ENCODE results near the gene NSUN6. TPM values are rescaled to one million over a fixed set of nuclear protein-coding genes. Genes with fewer than 3 reads are reported as not detected.
"Not testable (repeated sequence)": the region's sequence is repeated elsewhere in the genome, so short reads cannot be mapped to it uniquely, and the experiment has no call there.

The NSUN6 gene
- total and polyA plus RNA-seq, 3 donors from 2014 or later, result 34.7 to 73.0 (median 50.2) TPM

DNA sequence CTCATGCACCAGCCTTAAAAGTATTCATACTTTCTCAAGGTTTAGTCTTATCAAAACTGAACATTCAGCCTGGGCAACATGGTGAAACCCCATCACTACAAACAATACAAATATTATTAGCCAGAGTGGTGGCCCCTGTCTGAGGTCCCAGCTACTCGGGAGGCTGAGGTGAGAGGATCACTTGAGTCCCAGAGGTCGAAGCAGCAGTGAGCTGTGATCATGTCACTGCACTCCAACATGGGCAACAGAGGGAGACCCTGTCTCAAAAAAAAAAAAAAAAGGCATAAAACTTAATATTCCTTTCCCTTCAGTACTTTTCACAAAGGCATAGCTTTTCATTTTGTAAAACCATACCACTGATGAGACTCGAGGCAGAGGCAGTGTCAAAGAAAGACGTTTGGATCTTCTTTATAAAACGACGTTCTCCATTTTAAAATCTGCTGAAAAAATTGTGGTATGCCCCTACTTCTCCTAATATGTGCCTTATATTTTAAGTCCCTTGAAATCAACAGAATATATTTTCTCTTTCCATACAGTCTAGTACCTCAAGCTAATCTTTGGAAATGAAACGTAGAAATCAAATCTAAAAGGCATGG is 1.9 kb downstream of the NSUN6 start:
- no peak overlapping the region for H3K27ac ChIP-seq
- H3K27me3 ChIP-seq, result no peaks in the 10 kb centered on the region
- no peak for DNase-seq
- H3K4me1 ChIP-seq, result peaks cover 9% of the 10 kb centered on the region
- TF ChIP-seq, protein P1, sequence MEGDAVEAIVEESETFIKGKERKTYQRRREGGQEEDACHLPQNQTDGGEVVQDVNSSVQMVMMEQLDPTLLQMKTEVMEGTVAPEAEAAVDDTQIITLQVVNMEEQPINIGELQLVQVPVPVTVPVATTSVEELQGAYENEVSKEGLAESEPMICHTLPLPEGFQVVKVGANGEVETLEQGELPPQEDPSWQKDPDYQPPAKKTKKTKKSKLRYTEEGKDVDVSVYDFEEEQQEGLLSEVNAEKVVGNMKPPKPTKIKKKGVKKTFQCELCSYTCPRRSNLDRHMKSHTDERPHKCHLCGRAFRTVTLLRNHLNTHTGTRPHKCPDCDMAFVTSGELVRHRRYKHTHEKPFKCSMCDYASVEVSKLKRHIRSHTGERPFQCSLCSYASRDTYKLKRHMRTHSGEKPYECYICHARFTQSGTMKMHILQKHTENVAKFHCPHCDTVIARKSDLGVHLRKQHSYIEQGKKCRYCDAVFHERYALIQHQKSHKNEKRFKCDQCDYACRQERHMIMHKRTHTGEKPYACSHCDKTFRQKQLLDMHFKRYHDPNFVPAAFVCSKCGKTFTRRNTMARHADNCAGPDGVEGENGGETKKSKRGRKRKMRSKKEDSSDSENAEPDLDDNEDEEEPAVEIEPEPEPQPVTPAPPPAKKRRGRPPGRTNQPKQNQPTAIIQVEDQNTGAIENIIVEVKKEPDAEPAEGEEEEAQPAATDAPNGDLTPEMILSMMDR (IDR thresholded peaks at IDR 0.05), result no peak
- TF ChIP-seq POLR2A (IDR thresholded peaks at IDR 0.05), result no peak
- intact Hi-C loops (cut with DNase I; ENCODE audit: low total_unique reads), result no loop called here
- H3K36me3 ChIP-seq (ENCODE audit: low read depth, missing control alignments), result no peaks in the 10 kb centered on the region
- H3K4me3 ChIP-seq, result no peak overlapping the region
- 66 to 72% methylated on average over 7 of the region's 7 CpGs for WGBS, 2 donors
- no peaks in the 10 kb centered on the region for H3K9me3 ChIP-seq

DNA sequence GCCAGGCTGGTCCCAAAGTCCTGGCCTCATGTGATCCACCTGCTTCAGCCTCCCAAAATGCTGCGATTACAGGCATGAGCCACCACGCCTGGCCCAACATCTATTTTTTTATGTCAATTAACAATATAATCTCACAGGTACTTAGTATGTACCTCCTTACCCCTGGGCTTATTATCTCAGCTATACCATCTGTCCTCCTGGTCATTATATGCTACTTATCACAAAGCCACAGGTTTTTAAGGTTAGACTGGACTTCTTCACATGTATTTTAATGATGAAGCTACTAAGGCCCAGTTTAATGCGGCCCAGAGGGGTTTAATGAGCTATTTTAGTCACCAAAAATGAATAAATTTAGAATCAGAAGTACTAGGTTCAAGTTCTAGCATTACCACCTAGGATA is 3.4 kb downstream of the NSUN6 start:
- DNase-seq, result no peak
- Histone ChIP-seq H3K4me1 (peaks cover 9% of the 10 kb centered on the region), H3K36me3 (ENCODE audit: low read depth, missing control alignments) (no peaks in the 10 kb centered on the region), H3K27ac (no peak overlapping the region), H3K4me3 (no peak overlapping the region), H3K9me3 (no peaks in the 10 kb centered on the region), H3K27me3 (no peaks in the 10 kb centered on the region)
- intact Hi-C loops (cut with DNase I; ENCODE audit: low total_unique reads), result no loop called here
- TF ChIP-seq, protein P1 (IDR thresholded peaks at IDR 0.05), result no peak
- TF ChIP-seq POLR2A (IDR thresholded peaks at IDR 0.05), result no peak
- 92 to 96% methylated on average over 3 of the region's 3 CpGs for WGBS, 2 donors

DNA sequence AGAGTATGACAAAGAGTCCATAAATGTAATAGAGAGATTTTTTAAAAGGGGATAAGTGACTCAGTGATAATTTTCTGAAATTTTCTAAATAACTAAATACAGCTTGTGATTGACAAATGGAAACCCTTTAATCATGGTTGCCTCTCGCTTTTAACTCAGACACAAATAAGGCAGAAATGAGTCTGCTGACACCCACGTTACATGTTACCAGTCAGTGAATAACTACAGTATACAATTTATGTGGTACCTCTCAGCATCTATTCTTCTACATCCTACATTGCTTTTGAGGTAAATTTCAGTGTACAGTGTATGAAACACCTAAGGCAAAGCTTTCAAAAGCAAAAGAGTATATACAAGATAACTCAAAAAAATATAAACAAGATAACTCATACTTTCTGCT is 4.2 kb downstream of the NSUN6 start:
- Histone ChIP-seq H3K27ac (no peak overlapping the region), H3K27me3 (no peaks in the 10 kb centered on the region), H3K4me1 (peaks cover 9% of the 10 kb centered on the region), H3K9me3 (no peaks in the 10 kb centered on the region), H3K4me3 (no peak overlapping the region), H3K36me3 (ENCODE audit: low read depth, missing control alignments) (no peaks in the 10 kb centered on the region)
- no peak for TF ChIP-seq POLR2A (IDR thresholded peaks at IDR 0.05)
- TF ChIP-seq, protein P1 (IDR thresholded peaks at IDR 0.05), result no peak
- 87 to 93% methylated on average over 2 of the region's 2 CpGs for WGBS, 2 donors
- intact Hi-C loops (cut with DNase I; ENCODE audit: low total_unique reads), result no loop called here
- no peak for DNase-seq

DNA sequence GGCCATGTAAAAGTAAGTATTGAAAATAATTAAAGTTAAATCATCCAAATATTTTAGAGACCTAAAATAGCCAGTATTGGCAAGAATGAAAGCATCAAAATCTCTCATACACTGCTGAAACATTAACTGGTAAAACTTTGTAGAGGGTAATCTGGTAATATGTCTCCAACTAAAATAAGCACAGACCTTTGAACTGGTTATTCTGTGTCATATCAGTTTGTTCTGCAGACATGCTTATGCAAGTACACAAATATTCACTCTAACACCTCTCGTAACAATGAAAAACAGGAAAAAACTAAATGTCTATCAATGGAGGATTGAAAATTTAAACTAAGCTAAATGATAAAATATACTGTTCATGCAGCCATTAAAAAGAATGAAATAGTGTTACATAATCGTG is 11.7 kb downstream of the NSUN6 start:
- H3K36me3 ChIP-seq (ENCODE audit: low read depth, missing control alignments); H3K4me3 ChIP-seq; DNase-seq; H3K27me3 ChIP-seq; intact Hi-C loops (cut with DNase I; ENCODE audit: low total_unique reads); H3K9me3 ChIP-seq; H3K27ac ChIP-seq; H3K4me1 ChIP-seq: not testable (repeated sequence)
- 86 to 94% methylated on average over 2 of the region's 2 CpGs for WGBS, 2 donors

DNA sequence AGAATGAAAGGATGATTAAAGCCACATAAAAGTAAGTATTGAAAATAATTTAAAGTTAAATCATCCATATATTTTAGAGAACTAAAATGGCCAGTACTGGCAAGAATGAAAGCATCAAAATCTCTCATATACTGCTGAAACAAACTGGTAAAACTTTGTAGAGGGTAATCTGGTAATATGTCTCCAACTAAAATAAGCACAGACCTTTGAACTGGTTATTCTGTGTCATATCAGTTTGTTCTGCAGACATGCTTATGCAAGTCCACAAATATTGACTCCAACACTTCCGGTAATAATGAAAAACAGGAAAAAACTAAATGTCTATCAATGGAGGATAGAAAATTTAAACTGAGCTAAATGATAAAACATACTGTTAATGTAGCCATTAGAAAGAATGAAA is 14.0 kb downstream of the NSUN6 start:
- WGBS, 2 donors, result 89 to 92% methylated on average over 1 of the region's 1 CpG
- H3K4me1 ChIP-seq; H3K4me3 ChIP-seq; H3K27me3 ChIP-seq; H3K36me3 ChIP-seq (ENCODE audit: low read depth, missing control alignments); H3K9me3 ChIP-seq; DNase-seq; intact Hi-C loops (cut with DNase I; ENCODE audit: low total_unique reads); H3K27ac ChIP-seq: not testable (repeated sequence)

DNA sequence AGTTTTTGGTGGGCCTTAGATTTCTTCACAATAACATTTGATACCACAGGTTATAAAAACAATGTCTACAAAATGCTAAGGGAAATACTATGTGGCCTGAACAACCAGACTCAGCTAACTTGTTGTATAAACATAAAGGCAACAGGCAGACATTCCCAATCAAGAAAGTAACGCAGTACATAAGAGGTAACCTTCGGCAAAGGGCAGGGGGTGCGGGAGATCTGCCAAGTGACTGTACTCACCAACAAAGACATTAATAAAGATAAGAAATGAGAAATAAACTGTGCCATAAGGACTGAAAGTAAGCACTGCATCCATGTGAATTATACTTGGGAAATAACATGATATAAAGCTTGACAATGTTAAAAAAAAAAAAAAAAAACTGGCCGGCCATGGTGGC is 15.4 kb downstream of the NSUN6 start:
- Histone ChIP-seq H3K27ac (no peak overlapping the region), H3K27me3 (no peaks in the 10 kb centered on the region), H3K4me1 (no peaks in the 10 kb centered on the region), H3K4me3 (no peak overlapping the region), H3K36me3 (ENCODE audit: low read depth, missing control alignments) (no peaks in the 10 kb centered on the region), H3K9me3 (no peaks in the 10 kb centered on the region)
- no peak for TF ChIP-seq POLR2A (IDR thresholded peaks at IDR 0.05)
- TF ChIP-seq, protein P1 (IDR thresholded peaks at IDR 0.05), result no peak
- WGBS, 2 donors, result 89 to 92% methylated on average over 4 of the region's 4 CpGs
- no peak for DNase-seq
- intact Hi-C loops (cut with DNase I; ENCODE audit: low total_unique reads), result no loop called here

DNA sequence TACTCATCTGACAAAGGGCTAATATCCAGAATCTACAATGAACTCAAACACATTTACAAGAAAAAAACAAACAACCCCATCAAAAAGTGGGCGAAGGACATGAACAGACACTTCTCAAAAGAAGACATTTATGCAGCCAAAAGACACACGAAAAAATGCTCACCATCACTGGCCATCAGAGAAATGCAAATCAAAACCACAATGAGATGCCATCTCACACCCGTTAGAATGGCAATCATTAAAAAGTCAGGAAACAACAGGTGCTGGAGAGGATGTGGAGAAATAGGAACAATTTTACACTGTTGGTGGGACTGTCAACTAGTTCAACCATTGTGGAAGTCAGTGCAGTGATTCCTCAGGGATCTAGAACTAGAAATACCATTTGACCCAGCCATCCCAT is 18.9 kb downstream of the NSUN6 start:
- H3K27ac ChIP-seq; DNase-seq; H3K4me1 ChIP-seq; intact Hi-C loops (cut with DNase I; ENCODE audit: low total_unique reads); H3K36me3 ChIP-seq (ENCODE audit: low read depth, missing control alignments); H3K4me3 ChIP-seq; H3K27me3 ChIP-seq; H3K9me3 ChIP-seq: not testable (repeated sequence)
- WGBS, 2 donors, result 93 to 97% methylated on average over 2 to 3 of the region's 3 CpGs

DNA sequence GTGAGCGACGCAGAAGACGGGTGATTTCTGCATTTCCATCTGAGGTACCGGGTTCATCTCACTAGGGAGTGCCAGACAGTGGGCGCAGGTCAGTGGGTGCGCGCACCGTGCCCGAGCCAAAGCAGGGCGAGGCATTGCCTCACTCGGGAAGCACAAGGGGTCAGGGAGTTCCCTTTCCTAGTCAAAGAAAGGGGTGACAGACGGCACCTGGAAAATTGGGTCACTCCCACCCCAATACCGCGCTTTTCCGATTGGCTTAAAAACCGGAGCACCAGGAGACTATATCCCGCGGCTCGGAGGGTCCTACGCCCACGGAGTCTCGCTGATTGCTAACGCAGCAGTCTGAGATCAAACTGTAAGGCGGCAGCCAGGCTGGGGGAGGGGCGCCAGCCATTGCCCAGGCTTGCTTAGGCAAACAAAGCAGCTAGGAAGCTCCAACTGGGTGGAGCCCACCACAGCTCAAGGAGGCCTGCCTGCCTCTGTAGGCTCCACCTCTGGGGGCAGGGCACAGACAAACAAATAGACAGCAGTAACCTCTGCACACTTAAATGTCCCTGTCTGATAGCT is 23.9 kb downstream of the NSUN6 start:
- Histone ChIP-seq H3K4me3 (peak overlapping the region; percentile 56 to 58), H3K27ac (peak overlapping the region; percentile 61 to 79)
- H3K36me3 ChIP-seq (ENCODE audit: low read depth, missing control alignments); H3K4me1 ChIP-seq; intact Hi-C loops (cut with DNase I; ENCODE audit: low total_unique reads); H3K27me3 ChIP-seq; H3K9me3 ChIP-seq: not testable (repeated sequence)
- DNase-seq, result peak; percentile 89
- WGBS, 2 donors, result 24 to 35% methylated on average over 11 to 25 of the region's 25 CpGs

Measured in testis (tissue), 3 donors.